Testis (tissue), 2 donors: ENCODE measurements around the gene SYCP2.

ENCODE experiments used
- POLR2A ChIP-seq: fragments of 450-650 bp; IDR thresholded peaks from one replicate; pipeline ENCODE4 v1.6.1; 2017; ENCODE audit warnings: antibody characterized with exemption, mild to moderate bottlenecking, moderate library complexity
- TF ChIP-seq, protein P1 (sequence below), 3 experiments: fragments of 450-650 bp in 2 of 3; fragments of 200-600 bp in 1 of 3; sonication (generic) in 1 of 3; IDR thresholded peaks; one replicate each; pipeline ENCODE4 v1.5.1; 2016 to 2019; ENCODE audit warnings: antibody characterized with exemption in 3 of 3, mild to moderate bottlenecking in 2 of 3, moderate library complexity in 1 of 3

DNA sequence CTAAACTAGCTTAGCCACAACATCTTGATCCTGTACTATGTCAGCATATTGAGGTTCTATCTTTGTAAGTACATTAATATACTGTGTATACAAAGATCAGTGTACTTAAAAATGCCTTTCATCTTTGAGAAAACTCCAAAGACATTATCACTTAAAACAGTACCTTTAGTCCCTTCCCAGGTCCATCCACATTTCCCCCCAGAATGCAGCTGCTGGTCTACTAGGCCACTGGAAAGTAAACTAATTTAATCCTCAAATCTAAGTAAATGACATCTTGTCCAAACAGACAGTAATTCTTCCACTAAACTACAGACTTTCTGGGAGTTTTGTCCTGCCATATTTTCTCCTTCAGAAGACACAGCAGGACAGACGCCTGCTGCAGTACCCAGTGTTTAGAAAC, 68.7 kb downstream of the SYCP2 start:
- TF ChIP-seq, protein P1, sequence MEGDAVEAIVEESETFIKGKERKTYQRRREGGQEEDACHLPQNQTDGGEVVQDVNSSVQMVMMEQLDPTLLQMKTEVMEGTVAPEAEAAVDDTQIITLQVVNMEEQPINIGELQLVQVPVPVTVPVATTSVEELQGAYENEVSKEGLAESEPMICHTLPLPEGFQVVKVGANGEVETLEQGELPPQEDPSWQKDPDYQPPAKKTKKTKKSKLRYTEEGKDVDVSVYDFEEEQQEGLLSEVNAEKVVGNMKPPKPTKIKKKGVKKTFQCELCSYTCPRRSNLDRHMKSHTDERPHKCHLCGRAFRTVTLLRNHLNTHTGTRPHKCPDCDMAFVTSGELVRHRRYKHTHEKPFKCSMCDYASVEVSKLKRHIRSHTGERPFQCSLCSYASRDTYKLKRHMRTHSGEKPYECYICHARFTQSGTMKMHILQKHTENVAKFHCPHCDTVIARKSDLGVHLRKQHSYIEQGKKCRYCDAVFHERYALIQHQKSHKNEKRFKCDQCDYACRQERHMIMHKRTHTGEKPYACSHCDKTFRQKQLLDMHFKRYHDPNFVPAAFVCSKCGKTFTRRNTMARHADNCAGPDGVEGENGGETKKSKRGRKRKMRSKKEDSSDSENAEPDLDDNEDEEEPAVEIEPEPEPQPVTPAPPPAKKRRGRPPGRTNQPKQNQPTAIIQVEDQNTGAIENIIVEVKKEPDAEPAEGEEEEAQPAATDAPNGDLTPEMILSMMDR (IDR thresholded peaks at IDR 0.05), result no peak
- no peak for TF ChIP-seq POLR2A
